ENCODE results near the gene PPP1R37. TPM values are rescaled to one million over a fixed set of nuclear protein-coding genes. Genes with fewer than 3 reads are reported as not detected.

PPP1R37 gene
- total RNA-seq, 2 donors from 2014 or later, result 19.6 to 22.6 TPM

DNA sequence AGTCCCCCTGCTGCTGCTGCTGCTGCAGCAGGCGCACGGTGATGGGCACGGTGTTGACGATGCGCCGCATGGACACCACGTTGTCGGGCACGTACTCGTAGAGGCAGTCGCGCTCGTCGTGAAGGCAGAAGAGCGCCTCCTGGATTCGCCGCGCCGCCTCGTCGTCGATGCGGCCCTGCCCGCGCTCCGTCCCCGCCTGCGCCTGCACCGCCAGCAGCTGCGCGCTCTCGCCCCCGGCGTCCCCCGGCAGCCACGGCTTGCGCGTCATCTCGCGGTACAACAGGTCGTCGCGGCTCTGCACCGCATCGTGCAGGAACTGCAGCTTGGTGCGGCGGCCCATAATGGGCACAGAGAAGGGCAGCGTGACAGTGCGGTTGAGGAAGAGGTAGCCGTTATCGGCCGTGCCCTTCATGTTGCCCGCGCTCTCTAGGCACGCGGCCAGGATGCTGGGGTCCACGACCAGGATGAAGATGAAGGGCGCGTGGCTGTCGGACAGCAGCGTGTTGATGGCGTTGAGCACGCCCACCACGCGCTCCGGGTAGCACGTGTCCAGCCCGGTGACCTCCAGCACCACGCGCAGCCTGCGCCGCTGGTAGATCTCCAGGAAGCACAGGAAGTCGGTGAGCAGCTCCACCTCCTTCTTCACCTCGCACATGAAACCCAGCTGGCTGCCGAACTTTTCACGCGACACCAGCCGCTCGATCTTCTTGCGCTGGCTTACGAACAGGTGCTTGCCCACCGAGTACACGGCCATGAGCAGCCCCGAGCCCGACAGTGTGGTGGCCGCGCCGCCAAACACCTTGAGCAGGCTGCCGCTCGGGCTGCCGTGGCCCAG is 59.7 kb downstream of the PPP1R37 start:
- H3K27me3 ChIP-seq (replicated peaks; ENCODE audit: insufficient read depth), result no peaks in the 10 kb centered on the region
- no peak for DNase-seq (ENCODE audit: low spot score)
- H3K27ac ChIP-seq, result no peak overlapping the region
- H3K4me3 ChIP-seq, result peak overlapping the region; percentile 60
- TF ChIP-seq, protein P1, sequence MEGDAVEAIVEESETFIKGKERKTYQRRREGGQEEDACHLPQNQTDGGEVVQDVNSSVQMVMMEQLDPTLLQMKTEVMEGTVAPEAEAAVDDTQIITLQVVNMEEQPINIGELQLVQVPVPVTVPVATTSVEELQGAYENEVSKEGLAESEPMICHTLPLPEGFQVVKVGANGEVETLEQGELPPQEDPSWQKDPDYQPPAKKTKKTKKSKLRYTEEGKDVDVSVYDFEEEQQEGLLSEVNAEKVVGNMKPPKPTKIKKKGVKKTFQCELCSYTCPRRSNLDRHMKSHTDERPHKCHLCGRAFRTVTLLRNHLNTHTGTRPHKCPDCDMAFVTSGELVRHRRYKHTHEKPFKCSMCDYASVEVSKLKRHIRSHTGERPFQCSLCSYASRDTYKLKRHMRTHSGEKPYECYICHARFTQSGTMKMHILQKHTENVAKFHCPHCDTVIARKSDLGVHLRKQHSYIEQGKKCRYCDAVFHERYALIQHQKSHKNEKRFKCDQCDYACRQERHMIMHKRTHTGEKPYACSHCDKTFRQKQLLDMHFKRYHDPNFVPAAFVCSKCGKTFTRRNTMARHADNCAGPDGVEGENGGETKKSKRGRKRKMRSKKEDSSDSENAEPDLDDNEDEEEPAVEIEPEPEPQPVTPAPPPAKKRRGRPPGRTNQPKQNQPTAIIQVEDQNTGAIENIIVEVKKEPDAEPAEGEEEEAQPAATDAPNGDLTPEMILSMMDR (IDR thresholded peaks at IDR 0.05), result no peak
- H3K9me3 ChIP-seq, result no peaks in the 10 kb centered on the region
- H3K36me3 ChIP-seq, result no peaks in the 10 kb centered on the region
- peaks cover 7 to 25% of the 10 kb centered on the region in 2 donors for H3K4me1 ChIP-seq (ENCODE audit: control insufficient read depth in 1 of 2, low read depth in 2 of 2)
- no peak for ATAC-seq (ENCODE audit: insufficient number of reproducible peaks, low FRiP score, low read depth)

DNA sequence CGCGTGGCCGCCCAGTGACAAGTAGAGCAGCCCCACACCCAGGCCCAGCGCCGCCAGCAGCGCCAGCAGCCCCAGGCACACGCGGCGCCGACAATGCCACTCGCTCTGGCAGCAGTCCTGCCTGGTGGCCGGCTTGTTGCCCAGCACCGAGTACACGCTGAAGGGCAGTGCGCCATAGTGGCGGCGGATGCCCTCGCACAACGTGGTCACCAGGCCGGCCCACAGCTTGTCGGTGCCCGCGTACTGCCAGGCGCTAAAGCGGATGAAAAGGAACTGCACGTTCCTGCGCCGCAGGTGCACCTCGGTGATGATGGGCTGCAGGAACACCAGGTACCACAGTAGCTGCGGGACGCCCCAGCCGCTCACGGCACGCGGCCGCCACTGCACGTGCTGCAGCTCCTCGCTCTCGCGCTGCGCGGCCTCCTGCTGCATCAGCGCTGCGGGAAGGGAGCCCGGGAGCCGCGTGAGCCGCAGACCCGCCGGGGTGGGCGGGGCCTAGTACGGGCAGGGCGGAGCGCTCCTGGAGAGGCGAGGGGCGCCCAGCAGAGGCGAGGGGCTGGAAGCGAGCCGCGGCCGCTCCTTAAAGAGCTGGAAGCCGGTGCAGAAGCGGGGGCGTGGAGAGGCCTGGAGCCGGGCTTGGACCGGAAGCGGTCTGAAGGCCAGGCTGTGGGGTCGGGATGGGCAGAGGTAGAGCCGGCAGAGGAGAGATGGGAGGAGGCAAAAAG is 60.5 kb downstream of the PPP1R37 start:
- TF ChIP-seq, protein P1 (IDR thresholded peaks at IDR 0.05), result no peak
- H3K27ac ChIP-seq, result no peak overlapping the region
- no peaks in the 10 kb centered on the region for H3K27me3 ChIP-seq (replicated peaks; ENCODE audit: insufficient read depth)
- peak overlapping the region; percentile 60 for H3K4me3 ChIP-seq
- DNase-seq (ENCODE audit: low spot score), result no peak
- no peaks in the 10 kb centered on the region for H3K36me3 ChIP-seq
- no peaks in the 10 kb centered on the region for H3K9me3 ChIP-seq
- ATAC-seq (ENCODE audit: insufficient number of reproducible peaks, low FRiP score, low read depth), result no peak
- H3K4me1 ChIP-seq (ENCODE audit: control insufficient read depth in 1 of 2, low read depth in 2 of 2), result peaks cover 7 to 25% of the 10 kb centered on the region in 2 donors

DNA sequence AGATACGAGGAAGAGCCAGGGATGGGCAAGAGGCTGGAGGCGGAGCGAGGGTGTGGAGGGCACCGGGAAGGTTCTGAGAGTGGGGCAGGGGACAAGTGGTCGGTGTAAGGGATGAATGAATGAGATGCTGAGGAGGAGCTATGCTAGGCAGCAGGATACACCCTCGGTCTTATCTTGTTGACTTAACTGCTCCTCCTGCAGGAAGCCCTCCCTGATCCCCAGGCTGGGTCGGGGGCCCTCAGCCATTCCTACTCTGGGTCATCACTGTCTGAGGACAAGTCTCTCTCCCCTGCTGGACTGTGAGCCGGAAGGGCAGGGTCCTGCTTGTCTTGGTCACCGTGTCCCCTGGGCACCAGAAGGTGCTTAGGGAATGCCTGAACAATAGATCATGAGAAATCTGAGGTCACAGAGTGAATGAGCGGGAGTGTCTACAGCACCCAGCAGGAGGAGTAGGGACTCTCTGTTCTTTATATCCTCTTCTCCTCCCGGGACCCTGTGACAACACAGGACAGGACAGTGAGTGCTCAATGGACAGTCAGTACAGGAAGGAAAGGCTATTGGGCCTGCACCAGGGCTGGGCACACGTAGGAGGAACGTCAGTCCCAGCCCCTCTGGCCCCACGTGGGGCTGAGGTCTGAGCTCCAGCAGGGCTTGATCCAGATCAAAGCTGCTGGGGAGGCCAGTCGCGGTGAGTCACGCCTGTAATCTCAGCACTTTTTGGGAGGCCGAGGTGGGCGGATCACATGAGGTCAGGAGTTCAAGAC is 61.3 kb downstream of the PPP1R37 start:
- Histone ChIP-seq H3K27ac (no peak overlapping the region), H3K4me1 (ENCODE audit: control insufficient read depth in 1 of 2, low read depth in 2 of 2) (peaks cover 7 to 25% of the 10 kb centered on the region in 2 donors), H3K27me3 (replicated peaks; ENCODE audit: insufficient read depth) (no peaks in the 10 kb centered on the region), H3K36me3 (no peaks in the 10 kb centered on the region), H3K4me3 (peak overlapping the region; percentile 60), H3K9me3 (no peaks in the 10 kb centered on the region)
- TF ChIP-seq, protein P1 (IDR thresholded peaks at IDR 0.05), result no peak
- ATAC-seq (ENCODE audit: insufficient number of reproducible peaks, low FRiP score, low read depth) (no peak), DNase-seq (ENCODE audit: low spot score) (no peak)

DNA sequence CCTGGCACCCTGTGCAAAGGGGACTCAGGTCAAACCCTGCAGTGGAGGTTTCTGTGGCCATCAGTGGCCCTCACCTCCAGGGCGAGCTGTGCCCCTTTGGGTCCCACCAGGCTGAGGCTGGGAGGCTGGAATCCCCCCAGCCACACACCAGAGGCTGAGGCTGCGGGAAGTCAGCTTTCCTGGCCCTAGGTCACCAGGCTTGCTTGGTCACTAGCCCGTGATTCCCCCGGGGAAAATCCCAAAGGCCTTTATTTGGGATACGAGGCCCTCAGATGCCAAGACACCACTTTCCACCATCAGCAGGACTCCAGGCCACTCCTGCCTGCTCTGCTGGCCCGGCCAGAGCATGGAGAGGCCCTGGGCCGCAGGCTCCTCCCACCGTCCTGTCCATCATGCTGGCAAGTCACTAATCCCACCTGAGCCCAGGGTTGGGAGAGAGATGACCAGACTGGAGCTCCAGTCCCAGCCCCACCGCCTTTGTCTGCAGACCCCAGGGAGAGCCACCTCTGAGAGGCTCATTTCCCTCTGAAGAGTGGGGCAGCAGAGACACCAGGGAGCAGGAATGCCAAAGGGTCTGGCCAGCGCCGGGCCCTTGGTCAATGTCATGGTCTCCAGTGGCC is 63.1 kb downstream of the PPP1R37 start:
- no peaks in the 10 kb centered on the region for H3K9me3 ChIP-seq
- no peak overlapping the region for H3K4me3 ChIP-seq
- peaks cover 7 to 25% of the 10 kb centered on the region in 2 donors for H3K4me1 ChIP-seq (ENCODE audit: control insufficient read depth in 1 of 2, low read depth in 2 of 2)
- no peaks in the 10 kb centered on the region for H3K36me3 ChIP-seq
- no peak overlapping the region for H3K27ac ChIP-seq
- ATAC-seq (ENCODE audit: insufficient number of reproducible peaks, low FRiP score, low read depth) (no peak), DNase-seq (ENCODE audit: low spot score) (no peak)
- TF ChIP-seq, protein P1 (IDR thresholded peaks at IDR 0.05), result no peak
- no peaks in the 10 kb centered on the region for H3K27me3 ChIP-seq (replicated peaks; ENCODE audit: insufficient read depth)
